HL-60 (cell line): ENCODE measurements around the gene TSPAN18.

ENCODE experiments used
- CTCF ChIP-seq: IDR thresholded peaks from one replicate; pipeline ENCODE4 v1.5.1; 2011; ENCODE audit warnings: low read length, control low read depth, inconsistent platforms; ENCODE audit not compliant: insufficient read depth
- POLR2AphosphoS5 ChIP-seq: IDR thresholded peaks from 2 replicates; pipeline ENCODE4 v1.6.1; 2012; ENCODE audit warnings: low read depth

GRCh38 chr11:44903035-44903434, 176.3 kb downstream of the TSPAN18 start:
- TF ChIP-seq CTCF (no peak), POLR2AphosphoS5 (no peak)
